CD4-positive, alpha-beta T cell (primary cell): ENCODE results near the gene EDN3. TPM values are rescaled to one million over a fixed set of nuclear protein-coding genes. Genes with fewer than 3 reads are reported as not detected.

ENCODE experiments used
- ATAC-seq: fragments of 200-7000 bp; cut with Tn5 transposase; one replicate; pipeline ENCODE4 v1.10.0; 2022; ENCODE audit warnings: mild to moderate bottlenecking; ENCODE audit not compliant: poor library complexity
- CTCF ChIA-PET: fragments of 350-600 bp; sonication (Branson Sonifier 250); formaldehyde crosslinking; loops from one replicate; lab custom pipeline; 2021; ENCODE audit warnings: antibody characterized with exemption, inconsistent platforms; lab: Charles Lee
- POLR2A ChIA-PET: fragments of 350-600 bp; sonication (Branson Sonifier 250); formaldehyde crosslinking; loops from one replicate; lab custom pipeline; 2021; ENCODE audit warnings: antibody characterized with exemption, inconsistent platforms; lab: Charles Lee
- DNase-seq, 14 experiments: peaks; one replicate each; pipeline ENCODE4 v3.0.0-alpha.2; 2013 to 2020; ENCODE audit warnings: mixed read lengths in 2 of 14
- H3K27ac ChIP-seq, 2 donors: one replicate each; pipeline versions ENCODE4 v1.5.1 to v1.7.0; 2013; ENCODE audit warnings: low read length in 2 of 2, low read depth in 1 of 2, mild to moderate bottlenecking in 1 of 2
- H3K27me3 ChIP-seq, 2 experiments: 1 replicate in 1 of 2; 2 replicates in 1 of 2; pipeline versions ENCODE4 v1.6.1 to v1.7.0; 2013; ENCODE audit warnings: low read length in 2 of 2, control low read depth in 1 of 2, mild to moderate bottlenecking in 1 of 2, moderate library complexity in 1 of 2; ENCODE audit not compliant: insufficient read depth in 2 of 2, control insufficient read depth in 1 of 2
- H3K36me3 ChIP-seq: one replicate; pipeline ENCODE4 v1.6.1; 2013; ENCODE audit warnings: low read length, control low read depth; ENCODE audit not compliant: insufficient read depth
- H3K4me1 ChIP-seq: one replicate; pipeline ENCODE4 v1.6.1; 2013; ENCODE audit warnings: low read length, control low read depth; ENCODE audit not compliant: insufficient read depth
- H3K4me3 ChIP-seq: one replicate; pipeline ENCODE4 v1.5.1; 2013; ENCODE audit warnings: mild to moderate bottlenecking, low read length, moderate library complexity
- H3K9me3 ChIP-seq, 2 experiments: 1 replicate in 1 of 2; 2 replicates in 1 of 2; pipeline versions ENCODE4 v1.6.1 to v1.7.0; 2013; ENCODE audit warnings: low read length in 2 of 2, mild to moderate bottlenecking in 2 of 2, control low read depth in 1 of 2, moderate library complexity in 1 of 2; ENCODE audit not compliant: control insufficient read depth in 1 of 2, insufficient read depth in 1 of 2
- H3K27ac Mint-ChIP-seq: one replicate; pipeline ENCODE4 v1.8.0; 2020; ENCODE audit warnings: mixed read lengths
- H3K27me3 Mint-ChIP-seq: one replicate; pipeline ENCODE4 v1.8.0; 2021; ENCODE audit warnings: mixed read lengths
- H3K36me3 Mint-ChIP-seq: one replicate; pipeline ENCODE4 v1.8.0; 2021; ENCODE audit warnings: low read depth, mixed read lengths
- H3K4me1 Mint-ChIP-seq: one replicate; pipeline ENCODE4 v1.8.0; 2021; ENCODE audit warnings: low read depth, mixed read lengths
- H3K4me3 Mint-ChIP-seq: one replicate; pipeline ENCODE4 v1.8.0; 2020; ENCODE audit warnings: mild to moderate bottlenecking, mixed read lengths
- H3K9me3 Mint-ChIP-seq: one replicate; pipeline ENCODE4 v1.8.0; 2020; ENCODE audit warnings: mixed read lengths
- CTCF ChIP-seq: fragments of 200-600 bp; IDR thresholded peaks from one replicate; pipeline ENCODE4 v1.8.0; 2022; ENCODE audit warnings: antibody characterized with exemption, mild to moderate bottlenecking
- intact Hi-C, 2 experiments: fragments of 100-400 bp; cut with DNase I in 1 of 2; cut with micrococcal nuclease in 1 of 2; formaldehyde crosslinking; loops; one replicate each; pipeline versions ENCODE4 v1.15.1 to v1.9.0; 2023 to 2025; cut with DNase I, micrococcal nuclease
- total RNA-seq, 174 experiments: library from RNA in 2 of 174; stranded (reverse) in 2 of 174; gene quantifications; one replicate each; pipeline ENCODE4 v1.2.3 and lab custom pipeline; 2021 to 2026

Gene EDN3
- total RNA-seq, 2 experiments from 2014 or later, result 1.0 to 1.4 TPM

GRCh38 chr20:59351157-59352040 is 51.0 kb downstream of the EDN3 start:
- no peaks in the 10 kb centered on the region for H3K36me3 ChIP-seq
- DNase-seq (no peak), ATAC-seq (no peak)
- Mint-ChIP-seq H3K36me3 (no peaks in the 10 kb centered on the region), H3K4me1 (peaks cover 5% of the 10 kb centered on the region), H3K4me3 (no peak overlapping the region), H3K27me3 (no peaks in the 10 kb centered on the region), H3K9me3 (no peaks in the 10 kb centered on the region), H3K27ac (no peak overlapping the region)
- no peak for TF ChIP-seq CTCF
- no peak overlapping the region for H3K4me3 ChIP-seq
- intact Hi-C loops, result no loop called here
- ChIA-PET CTCF (no interaction called here), POLR2A (no interaction called here)
- no peak overlapping the region for H3K27ac ChIP-seq
- peaks cover 0 to 6% of the 10 kb centered on the region in 2 experiments for H3K9me3 ChIP-seq
- peaks cover 2% of the 10 kb centered on the region for H3K4me1 ChIP-seq
- no peaks in the 10 kb centered on the region for H3K27me3 ChIP-seq

- no peak overlapping the region for H3K4me3 ChIP-seq
- no peak for DNase-seq
- no peak overlapping the region for H3K27ac ChIP-seq
- Mint-ChIP-seq H3K9me3 (no peaks in the 10 kb centered on the region), H3K27me3 (no peaks in the 10 kb centered on the region), H3K4me1 (peaks cover 5% of the 10 kb centered on the region), H3K4me3 (no peak overlapping the region), H3K27ac (no peak overlapping the region), H3K36me3 (no peaks in the 10 kb centered on the region)
- H3K36me3 ChIP-seq, result no peaks in the 10 kb centered on the region
- peaks cover 2% of the 10 kb centered on the region for H3K4me1 ChIP-seq
- no peak for ATAC-seq
- ChIA-PET CTCF (no interaction called here), POLR2A (no interaction called here)
- no peak for TF ChIP-seq CTCF
- peaks cover 0 to 9% of the 10 kb centered on the region in 2 experiments for H3K9me3 ChIP-seq
- no peaks in the 10 kb centered on the region for H3K27me3 ChIP-seq
- intact Hi-C loops, result no loop called here
Measured at GRCh38 chr20:59352541-59352940, 52.1 kb downstream of the EDN3 start.

- Mint-ChIP-seq H3K4me1 (peaks cover 5% of the 10 kb centered on the region), H3K27ac (no peak overlapping the region), H3K4me3 (no peak overlapping the region), H3K9me3 (no peaks in the 10 kb centered on the region), H3K27me3 (no peaks in the 10 kb centered on the region), H3K36me3 (no peaks in the 10 kb centered on the region)
- Histone ChIP-seq H3K9me3 (peaks cover 0 to 9% of the 10 kb centered on the region in 2 experiments), H3K36me3 (no peaks in the 10 kb centered on the region), H3K4me3 (no peak overlapping the region), H3K4me1 (peaks cover 2% of the 10 kb centered on the region), H3K27ac (no peak overlapping the region), H3K27me3 (peaks cover 0 to under 1% of the 10 kb centered on the region in 2 experiments)
- CTCF ChIA-PET, result no interaction called here
- ATAC-seq, result no peak
- no peak for DNase-seq
- TF ChIP-seq CTCF, result no peak
- intact Hi-C loops, result no loop called here
- POLR2A ChIA-PET, result no interaction called here
Measured at GRCh38 chr20:59352990-59353389, 52.6 kb downstream of the EDN3 start.
